ENCODE data around the gene VCP. TPM values are rescaled to one million over a fixed set of nuclear protein-coding genes. Genes with fewer than 3 reads are reported as not detected.
A peak's percentile ranks its signal among the peaks of the same experiment; 100 is the strongest.

VCP gene
- total RNA-seq, 4 donors from 2014 or later, result 57.6 to 252 (median 174) TPM

- no peaks in the 10 kb centered on the region for H3K36me3 ChIP-seq
- no peaks in the 10 kb centered on the region for H3K9me3 ChIP-seq
- H3K27ac ChIP-seq, result peak within 1 kb of the TSS; percentile 90
- no peaks in the 10 kb centered on the region for H3K4me1 ChIP-seq
- intact Hi-C loops (cut with DNase I; ENCODE audit: low total_unique reads), result no loop called here
- TF ChIP-seq POLR2A (IDR thresholded peaks at IDR 0.05), result peak; percentile 47 to 66
- TF ChIP-seq CTCF (IDR thresholded peaks at IDR 0.05), result peak in 2 of 4 experiments; percentile 24 to 48
- H3K4me3 ChIP-seq, result peak within 1 kb of the TSS; percentile 60 to 95
- H3K27me3 ChIP-seq, result no peaks in the 10 kb centered on the region
- DNase-seq, result peak; percentile 94 to 96
Observed at GRCh38 chr9:35102769-35103659, 30.6 kb upstream of the VCP start, which contains the start of gene STOML2. Gene STOML2 (minus strand): TSS chr9:35103131. CDS start chr9:35103094, 37 bp downstream.

- no peak for TF ChIP-seq POLR2A (IDR thresholded peaks at IDR 0.05)
- TF ChIP-seq CTCF (IDR thresholded peaks at IDR 0.05), result no peak
- no peak for DNase-seq
- intact Hi-C loops (cut with DNase I; ENCODE audit: low total_unique reads), result no loop called here
Observed at GRCh38 chr9:35102465-35102768, 30.0 kb upstream of the VCP start.

GRCh38 chr9:35097573-35097972, 25.1 kb upstream of the VCP start:
- intact Hi-C loops (cut with DNase I; ENCODE audit: low total_unique reads), result no loop called here
- no peak for DNase-seq
- no peaks in the 10 kb centered on the region for H3K27me3 ChIP-seq
- H3K27ac ChIP-seq, result no peak overlapping the region
- no peak overlapping the region for H3K4me3 ChIP-seq
- H3K9me3 ChIP-seq, result no peaks in the 10 kb centered on the region
- TF ChIP-seq POLR2A (IDR thresholded peaks at IDR 0.05), result no peak
- TF ChIP-seq CTCF (IDR thresholded peaks at IDR 0.05), result no peak
- no peaks in the 10 kb centered on the region for H3K36me3 ChIP-seq
- H3K4me1 ChIP-seq, result peaks cover 0 to 4% of the 10 kb centered on the region in 2 donors

More at GRCh38 chr9:35102465-35102768, 30.0 kb upstream of the VCP start:
- H3K4me1 ChIP-seq, result no peaks in the 10 kb centered on the region
- peak overlapping the region; percentile 60 to 95 for H3K4me3 ChIP-seq
- no peaks in the 10 kb centered on the region for H3K9me3 ChIP-seq
- H3K27ac ChIP-seq, result peak overlapping the region; percentile 90
- H3K36me3 ChIP-seq, result no peaks in the 10 kb centered on the region
- no peaks in the 10 kb centered on the region for H3K27me3 ChIP-seq

GRCh38 chr9:35096035-35096849, 23.8 kb upstream of the VCP start, which contains the start of gene PIGO:
Gene PIGO (minus strand): TSS chr9:35096591. CDS start chr9:35095565, 1,026 bp downstream.
- TF ChIP-seq CTCF (IDR thresholded peaks at IDR 0.05) (peak; percentile 70 to 79 (median 74)), POLR2A (IDR thresholded peaks at IDR 0.05) (peak in 1 of 2 donors; percentile 65)
- DNase-seq, result peak; percentile 79 to 86
- no peaks in the 10 kb centered on the region for H3K36me3 ChIP-seq
- H3K27ac ChIP-seq, result peak within 1 kb of the TSS; percentile 94
- H3K9me3 ChIP-seq, result no peaks in the 10 kb centered on the region
- peaks cover 0 to 4% of the 10 kb centered on the region in 2 donors for H3K4me1 ChIP-seq
- no peaks in the 10 kb centered on the region for H3K27me3 ChIP-seq
- intact Hi-C loops (cut with DNase I; ENCODE audit: low total_unique reads), result no loop called here
- peak within 1 kb of the TSS; percentile 78 to 93 for H3K4me3 ChIP-seq
